PFSK-1 (cell line): ENCODE data around the gene RPP25.

Experiments
- POLR2AphosphoS5 ChIP-seq: IDR thresholded peaks from 2 replicates; pipeline ENCODE4 v1.6.1; 2012; ENCODE audit warnings: low read depth, mild to moderate bottlenecking, control low read depth, low read length, moderate library complexity
- TAF1 ChIP-seq: IDR thresholded peaks from 2 replicates; pipeline ENCODE4 v1.6.1; 2012; ENCODE audit warnings: low read length, control low read depth, borderline replicate concordance; ENCODE audit not compliant: insufficient read depth

- TF ChIP-seq POLR2AphosphoS5 = no peak
- TF ChIP-seq TAF1 = no peak
Measured at GRCh38 chr15:74906067-74906449, 50.5 kb downstream of the RPP25 start.
